ENCODE results near the gene MARF1.

The MARF1 gene

DNA sequence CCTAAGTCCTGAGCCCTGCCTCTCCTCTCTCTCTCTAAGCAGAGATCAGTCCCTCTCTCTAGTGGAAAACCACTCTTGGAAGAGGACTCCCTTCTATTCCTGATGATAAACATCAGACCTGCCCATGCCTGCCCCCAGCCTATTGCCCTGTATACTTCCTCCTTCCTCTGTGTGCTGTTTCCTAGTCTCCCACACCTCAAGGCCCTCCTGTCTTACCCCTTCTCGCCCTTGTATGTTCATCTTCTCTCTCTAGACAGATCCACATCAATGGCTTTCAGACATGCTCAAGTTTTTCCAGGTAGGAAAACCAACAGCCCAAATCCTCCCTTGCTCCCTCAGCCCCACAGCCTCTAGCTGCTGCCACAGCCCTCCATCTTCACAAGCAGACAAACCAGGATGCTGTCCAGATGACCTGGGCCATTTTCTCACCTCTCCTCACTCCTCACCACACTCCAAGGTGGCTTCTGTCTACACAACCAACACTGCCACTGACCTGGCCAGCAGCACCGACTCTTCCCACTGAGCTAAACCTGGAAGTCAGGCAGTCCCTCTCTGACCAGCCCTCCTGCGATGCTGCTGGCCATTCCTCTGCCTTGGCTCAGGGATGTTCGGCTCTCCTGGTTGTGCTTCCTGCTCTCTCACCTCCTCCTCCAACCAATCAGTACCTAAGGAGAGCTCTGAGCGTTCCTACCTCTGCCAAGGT, 36.3 kb downstream of the MARF1 start:
- peaks cover 94% of the 10 kb centered on the region for H3K36me3 ChIP-seq (ENCODE audit: insufficient read depth, low read length)
- H3K79me2 ChIP-seq (ENCODE audit: insufficient read depth, low read length), result no peaks in the 10 kb centered on the region

DNA sequence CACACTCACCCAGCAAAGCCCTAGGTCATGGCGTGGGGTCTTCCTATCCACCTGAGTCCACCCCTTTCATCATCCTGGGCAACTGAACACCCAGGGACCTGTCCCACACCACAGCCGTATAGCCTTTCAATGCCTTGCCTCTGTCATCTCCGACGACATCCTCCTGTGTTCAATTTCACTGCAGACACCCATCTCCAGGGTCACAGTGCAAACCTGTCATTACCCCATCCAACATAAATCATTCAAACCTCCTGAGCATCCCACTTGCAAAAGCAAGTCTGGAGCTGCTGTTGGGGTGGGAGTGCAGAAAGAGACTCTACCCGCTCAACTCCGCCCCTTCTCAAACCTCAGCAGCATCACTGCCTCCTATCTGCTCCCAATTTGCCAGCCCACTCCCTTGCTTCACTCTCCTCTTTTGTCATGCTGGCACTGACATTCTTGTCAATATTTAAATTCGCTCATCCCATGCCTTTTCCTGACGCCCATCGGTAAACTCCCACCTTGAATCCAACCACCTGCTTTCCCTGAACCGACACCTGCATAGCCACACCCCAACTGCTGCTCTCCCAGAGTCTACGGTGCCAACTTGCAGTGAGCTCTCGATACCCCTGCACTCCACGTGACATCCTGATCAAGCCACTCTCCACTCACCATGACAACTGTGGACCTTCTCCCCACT, 37.0 kb downstream of the MARF1 start:
- no peaks in the 10 kb centered on the region for H3K79me2 ChIP-seq (ENCODE audit: insufficient read depth, low read length)
- H3K9ac ChIP-seq (ENCODE audit: low read depth, low read length), result no peak overlapping the region
- no peaks in the 10 kb centered on the region for H3K9me3 ChIP-seq (ENCODE audit: insufficient read depth, low read length, severe bottlenecking)
- no peak overlapping the region for H3K4me3 ChIP-seq (ENCODE audit: low read depth in 1 of 2, low read length in 2 of 2)
- H4K20me1 ChIP-seq (ENCODE audit: insufficient read depth, low read length), result peaks cover 4% of the 10 kb centered on the region; the same call in 1 of the 2 replicates
- DNase-seq (no peak), ATAC-seq (ENCODE audit: insufficient read depth, low read depth) (no peak)
- H2AFZ ChIP-seq (ENCODE audit: low read depth, low read length), result no peak overlapping the region
- no peaks in the 10 kb centered on the region for H3K27me3 ChIP-seq (ENCODE audit: insufficient read depth, low read length, poor library complexity)
- TF ChIP-seq, protein P1, sequence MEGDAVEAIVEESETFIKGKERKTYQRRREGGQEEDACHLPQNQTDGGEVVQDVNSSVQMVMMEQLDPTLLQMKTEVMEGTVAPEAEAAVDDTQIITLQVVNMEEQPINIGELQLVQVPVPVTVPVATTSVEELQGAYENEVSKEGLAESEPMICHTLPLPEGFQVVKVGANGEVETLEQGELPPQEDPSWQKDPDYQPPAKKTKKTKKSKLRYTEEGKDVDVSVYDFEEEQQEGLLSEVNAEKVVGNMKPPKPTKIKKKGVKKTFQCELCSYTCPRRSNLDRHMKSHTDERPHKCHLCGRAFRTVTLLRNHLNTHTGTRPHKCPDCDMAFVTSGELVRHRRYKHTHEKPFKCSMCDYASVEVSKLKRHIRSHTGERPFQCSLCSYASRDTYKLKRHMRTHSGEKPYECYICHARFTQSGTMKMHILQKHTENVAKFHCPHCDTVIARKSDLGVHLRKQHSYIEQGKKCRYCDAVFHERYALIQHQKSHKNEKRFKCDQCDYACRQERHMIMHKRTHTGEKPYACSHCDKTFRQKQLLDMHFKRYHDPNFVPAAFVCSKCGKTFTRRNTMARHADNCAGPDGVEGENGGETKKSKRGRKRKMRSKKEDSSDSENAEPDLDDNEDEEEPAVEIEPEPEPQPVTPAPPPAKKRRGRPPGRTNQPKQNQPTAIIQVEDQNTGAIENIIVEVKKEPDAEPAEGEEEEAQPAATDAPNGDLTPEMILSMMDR (IDR thresholded peaks at IDR 0.05; ENCODE audit: borderline replicate concordance, extremely low read depth, low read length, poor library complexity, severe bottlenecking), result no peak
- no peak for TF ChIP-seq EZH2 (IDR thresholded peaks at IDR 0.05; ENCODE audit: borderline replicate concordance, low read depth, low read length, severe bottlenecking)
- no peaks in the 10 kb centered on the region for H3K4me1 ChIP-seq (ENCODE audit: insufficient read depth, low read length)
- no peak overlapping the region for H3K4me2 ChIP-seq (ENCODE audit: insufficient read depth, low read length)
- peaks cover 97% of the 10 kb centered on the region for H3K36me3 ChIP-seq (ENCODE audit: insufficient read depth, low read length)
- no peak overlapping the region for H3K27ac ChIP-seq (ENCODE audit: low read length)

More for the DNA sequence above, 36.3 kb downstream of the MARF1 start:
- no peak overlapping the region for H3K9ac ChIP-seq (ENCODE audit: low read depth, low read length)
- no peak overlapping the region for H3K4me3 ChIP-seq (ENCODE audit: low read depth in 1 of 2, low read length in 2 of 2)
- no peak for ATAC-seq (ENCODE audit: insufficient read depth, low read depth)
- H3K4me2 ChIP-seq (ENCODE audit: insufficient read depth, low read length), result no peak overlapping the region
- no peak for DNase-seq
- H3K27me3 ChIP-seq (ENCODE audit: insufficient read depth, low read length, poor library complexity), result no peaks in the 10 kb centered on the region
- no peak overlapping the region for H2AFZ ChIP-seq (ENCODE audit: low read depth, low read length)
- no peak overlapping the region for H3K27ac ChIP-seq (ENCODE audit: low read length)
- TF ChIP-seq, protein P1 (IDR thresholded peaks at IDR 0.05; ENCODE audit: borderline replicate concordance, extremely low read depth, low read length, poor library complexity, severe bottlenecking), result no peak
- TF ChIP-seq EZH2 (IDR thresholded peaks at IDR 0.05; ENCODE audit: borderline replicate concordance, low read depth, low read length, severe bottlenecking), result no peak
- no peaks in the 10 kb centered on the region for H3K4me1 ChIP-seq (ENCODE audit: insufficient read depth, low read length)
- peaks cover 4% of the 10 kb centered on the region; the same call in 1 of the 2 replicates for H4K20me1 ChIP-seq (ENCODE audit: insufficient read depth, low read length)
- no peaks in the 10 kb centered on the region for H3K9me3 ChIP-seq (ENCODE audit: insufficient read depth, low read length, severe bottlenecking)

DNA sequence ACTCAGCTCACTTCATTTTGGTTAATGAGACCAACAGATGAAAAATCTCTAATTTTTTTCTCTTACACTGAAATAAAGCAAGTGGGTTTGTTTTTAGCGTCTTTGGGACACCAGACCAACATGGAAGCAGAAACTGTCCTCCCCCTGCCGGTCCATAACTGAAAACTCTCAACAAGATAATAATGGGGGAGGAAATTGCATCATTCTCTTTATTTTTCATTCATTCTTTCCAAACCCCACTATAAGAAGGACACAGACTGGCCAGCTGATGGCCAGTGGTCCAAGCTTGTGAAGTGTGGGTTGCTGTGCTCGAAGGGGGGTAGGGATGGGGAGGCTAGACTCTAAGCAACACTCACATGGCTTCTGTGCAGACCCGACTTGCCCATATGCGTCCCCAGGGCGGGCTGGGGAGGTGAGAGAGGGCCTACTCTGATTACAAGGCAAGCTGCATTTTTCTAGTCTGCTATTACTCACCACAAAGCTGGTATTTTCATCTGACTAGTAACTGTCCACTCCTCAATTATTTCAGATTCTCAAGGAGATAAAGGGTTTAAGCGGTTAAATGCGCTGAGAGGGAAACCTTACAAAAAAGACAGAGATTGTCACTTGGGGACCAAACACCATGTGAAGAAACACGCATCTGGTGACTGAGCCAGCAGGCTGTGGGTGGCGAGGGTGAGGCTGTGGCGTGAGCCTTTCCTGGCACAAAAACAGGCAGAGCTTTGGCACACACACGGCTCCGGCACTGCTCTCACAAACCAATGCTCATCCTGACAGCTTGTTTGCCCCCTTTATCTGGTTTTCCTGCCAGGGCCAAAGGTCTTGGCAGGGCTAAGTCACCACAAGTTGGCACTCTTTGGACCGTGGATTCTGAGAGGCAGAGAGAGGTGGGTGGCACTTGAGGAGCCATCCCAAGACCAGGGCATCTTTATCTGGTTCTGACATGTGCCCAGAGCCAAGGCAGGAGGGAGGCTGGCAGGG, 38.2 kb downstream of the MARF1 start:
- Histone ChIP-seq H3K9ac (ENCODE audit: low read depth, low read length) (no peak overlapping the region), H3K9me3 (ENCODE audit: insufficient read depth, low read length, severe bottlenecking) (no peaks in the 10 kb centered on the region), H3K27ac (ENCODE audit: low read length) (no peak overlapping the region), H3K27me3 (ENCODE audit: insufficient read depth, low read length, poor library complexity) (no peaks in the 10 kb centered on the region), H2AFZ (ENCODE audit: low read depth, low read length) (no peak overlapping the region), H3K4me2 (ENCODE audit: insufficient read depth, low read length) (no peak overlapping the region), H4K20me1 (ENCODE audit: insufficient read depth, low read length) (peaks cover 4% of the 10 kb centered on the region; the same call in 1 of the 2 replicates), H3K79me2 (ENCODE audit: insufficient read depth, low read length) (no peaks in the 10 kb centered on the region), H3K4me3 (ENCODE audit: low read depth in 1 of 2, low read length in 2 of 2) (no peak overlapping the region), H3K4me1 (ENCODE audit: insufficient read depth, low read length) (no peaks in the 10 kb centered on the region), H3K36me3 (ENCODE audit: insufficient read depth, low read length) (peaks cover 98% of the 10 kb centered on the region)
- ATAC-seq (ENCODE audit: insufficient read depth, low read depth), result no peak
- no peak for DNase-seq
- TF ChIP-seq, protein P1 (IDR thresholded peaks at IDR 0.05; ENCODE audit: borderline replicate concordance, extremely low read depth, low read length, poor library complexity, severe bottlenecking), result no peak
